H9 (cell line): Measurements from ENCODE around the gene SSB. TPM values are rescaled to one million over a fixed set of nuclear protein-coding genes. Genes with fewer than 3 reads are reported as not detected.

Source experiments
- DNase-seq: peaks from one replicate; pipeline ENCODE4 v3.0.0-alpha.2; 2017
- H2AFZ ChIP-seq: one replicate; pipeline ENCODE4 v1.6.1; 2013; ENCODE audit warnings: mild to moderate bottlenecking, low read length, control low read depth, moderate library complexity
- H2AK5ac ChIP-seq: 2 replicates; pipeline ENCODE4 v1.6.1; 2013; ENCODE audit warnings: low read length, control low read depth, mixed read lengths; ENCODE audit not compliant: insufficient read length
- H2BK120ac ChIP-seq: one replicate; pipeline ENCODE4 v1.6.1; 2013; ENCODE audit warnings: low read depth, mild to moderate bottlenecking, low read length, control low read depth, inconsistent platforms; ENCODE audit not compliant: poor library complexity, severe bottlenecking
- H2BK12ac ChIP-seq: 2 replicates; pipeline ENCODE4 v1.6.1; 2013; ENCODE audit warnings: low read length, control low read depth, mixed read lengths, low read depth; ENCODE audit not compliant: insufficient read length
- H2BK15ac ChIP-seq: 2 replicates; pipeline ENCODE4 v1.6.1; 2013; ENCODE audit warnings: low read depth, low read length, control low read depth
- H2BK20ac ChIP-seq: one replicate; pipeline ENCODE4 v1.6.1; 2013; ENCODE audit warnings: low read depth, mild to moderate bottlenecking, low read length, control low read depth, inconsistent platforms; ENCODE audit not compliant: poor library complexity, severe bottlenecking
- H2BK5ac ChIP-seq: 2 replicates; pipeline ENCODE4 v1.6.1; 2013; ENCODE audit warnings: low read length, control low read depth, mixed read lengths; ENCODE audit not compliant: insufficient read length
- H3K14ac ChIP-seq: 2 replicates; pipeline ENCODE4 v1.6.1; 2013; ENCODE audit warnings: low read length, control low read depth; ENCODE audit not compliant: insufficient read depth
- H3K18ac ChIP-seq: 2 replicates; pipeline ENCODE4 v1.6.1; 2013; ENCODE audit warnings: low read depth, mild to moderate bottlenecking, mixed read lengths, low read length, control low read depth; ENCODE audit not compliant: insufficient read length
- H3K23ac ChIP-seq: 2 replicates; pipeline ENCODE4 v1.6.1; 2013; ENCODE audit warnings: low read length, control low read depth, mixed read lengths, low read depth; ENCODE audit not compliant: insufficient read length
- H3K23me2 ChIP-seq: 2 replicates; pipeline ENCODE4 v1.6.1; 2013; ENCODE audit warnings: low read depth, mild to moderate bottlenecking, mixed read lengths, low read length, control low read depth; ENCODE audit not compliant: insufficient read length, poor library complexity, severe bottlenecking
- H3K27ac ChIP-seq: 2 replicates; pipeline ENCODE4 v1.5.1; 2013; ENCODE audit warnings: low read length, control low read depth, mixed read lengths, low read depth; ENCODE audit not compliant: insufficient read length
- H3K27me3 ChIP-seq: 2 replicates; pipeline ENCODE4 v1.6.1; 2013; ENCODE audit warnings: low read length, control low read depth, inconsistent platforms; ENCODE audit not compliant: insufficient read depth
- H3K4ac ChIP-seq: 2 replicates; pipeline ENCODE4 v1.6.1; 2013; ENCODE audit warnings: low read depth, mild to moderate bottlenecking, control low read depth, inconsistent platforms, low read length, moderate library complexity
- H3K4me1 ChIP-seq: 2 replicates; pipeline ENCODE4 v1.6.1; 2013; ENCODE audit warnings: low read length, control low read depth, inconsistent platforms; ENCODE audit not compliant: insufficient read depth
- H3K4me2 ChIP-seq: 2 replicates; pipeline ENCODE4 v1.6.1; 2013; ENCODE audit warnings: low read length, control low read depth, mixed read lengths; ENCODE audit not compliant: insufficient read length, insufficient read depth
- H3K56ac ChIP-seq: 2 replicates; pipeline ENCODE4 v1.6.1; 2013; ENCODE audit warnings: low read depth, mild to moderate bottlenecking, mixed read lengths, low read length, control low read depth; ENCODE audit not compliant: insufficient read length
- H3K79me1 ChIP-seq: 2 replicates; pipeline ENCODE4 v1.6.1; 2013; ENCODE audit warnings: low read depth, mild to moderate bottlenecking, moderate library complexity, low read length, control low read depth, inconsistent platforms; ENCODE audit not compliant: insufficient read depth, poor library complexity, severe bottlenecking
- H3K79me2 ChIP-seq: 2 replicates; pipeline ENCODE4 v1.6.1; 2013; ENCODE audit warnings: low read length, control low read depth, inconsistent platforms; ENCODE audit not compliant: insufficient read depth
- H3K9ac ChIP-seq: 2 replicates; pipeline ENCODE4 v1.6.1; 2013; ENCODE audit warnings: low read length, control low read depth, mixed read lengths; ENCODE audit not compliant: insufficient read length; ENCODE audit errors: extremely low read depth
- H3K9me3 ChIP-seq: one replicate; pipeline ENCODE4 v1.6.1; 2013; ENCODE audit warnings: low read depth, low read length, inconsistent platforms; ENCODE audit not compliant: control insufficient read depth
- H3T11ph ChIP-seq: one replicate; pipeline ENCODE4 v1.6.1; 2013; ENCODE audit warnings: mild to moderate bottlenecking, low read length, control low read depth, inconsistent platforms
- H4K20me1 ChIP-seq: one replicate; pipeline ENCODE4 v1.6.1; 2013; ENCODE audit not compliant: control insufficient read depth, insufficient read length, insufficient read depth
- H4K5ac ChIP-seq: 2 replicates; pipeline ENCODE4 v1.6.1; 2013; ENCODE audit warnings: low read depth, mild to moderate bottlenecking, mixed read lengths, low read length, control low read depth; ENCODE audit not compliant: insufficient read length
- H4K8ac ChIP-seq: replicated peaks from 2 replicates; pipeline ENCODE4 v1.6.1; 2013; ENCODE audit warnings: low read length, control low read depth, mixed read lengths, low read depth; ENCODE audit not compliant: insufficient read length
- H4K91ac ChIP-seq: 2 replicates; pipeline ENCODE4 v1.6.1; 2013; ENCODE audit warnings: low read depth, mild to moderate bottlenecking, moderate library complexity, mixed read lengths, low read length, control low read depth; ENCODE audit not compliant: insufficient read length
- H3K27ac Mint-ChIP-seq, 3 experiments: 2 replicates in 2 of 3; 3 replicates in 1 of 3; pipeline ENCODE4 v1.8.0; 2020 to 2021; ENCODE audit warnings: mixed read lengths in 3 of 3, mild to moderate bottlenecking in 1 of 3, moderate library complexity in 1 of 3
- H3K27me3 Mint-ChIP-seq: 2 replicates; pipeline ENCODE4 v1.8.0; 2021; ENCODE audit warnings: low read depth, mild to moderate bottlenecking, moderate library complexity, mixed read lengths
- H3K36me3 Mint-ChIP-seq, 3 experiments: 2 replicates in 2 of 3; 3 replicates in 1 of 3; pipeline ENCODE4 v1.8.0; 2020 to 2021; ENCODE audit warnings: low read depth in 3 of 3, mixed read lengths in 3 of 3; ENCODE audit not compliant: insufficient read depth in 1 of 3
- H3K4me1 Mint-ChIP-seq, 2 experiments: 2 replicates each; pipeline ENCODE4 v1.8.0; 2020; ENCODE audit warnings: mixed read lengths in 2 of 2
- H3K4me3 Mint-ChIP-seq, 2 experiments: 2 replicates in 1 of 2; 3 replicates in 1 of 2; pipeline ENCODE4 v1.8.0; 2020 to 2021; ENCODE audit warnings: mild to moderate bottlenecking in 2 of 2, mixed read lengths in 2 of 2, moderate library complexity in 1 of 2
- H3K9me3 Mint-ChIP-seq, 2 experiments: 2 replicates in 1 of 2; 3 replicates in 1 of 2; pipeline ENCODE4 v1.8.0; 2020; ENCODE audit warnings: mild to moderate bottlenecking in 2 of 2, mixed read lengths in 2 of 2, moderate library complexity in 1 of 2
- CTCF ChIP-seq: fragments of 200-600 bp; sonication (generic); conservative IDR thresholded peaks from 3 replicates; pipeline ENCODE4 v1.8.0; 2021; ENCODE audit warnings: antibody characterized with exemption, mild to moderate bottlenecking
- WGBS: extraction: QIAGEN DNeasy Blood & Tissue Kit; methylation state at CpG from one replicate; pipeline ENCODE4 v1.1.7; 2013; ENCODE audit warnings: missing lambda C conversion rate, low lambda C conversion rate, mixed read lengths; ENCODE audit not compliant: insufficient read length; ENCODE audit errors: extremely low coverage; 5-methylcytosine and 5-hydroxymethylcytosine counted together
- total RNA-seq: library from RNA; stranded (reverse); gene quantifications from 2 replicates; pipeline ENCODE4 v1.2.1, GENCODE V29; 2021

SSB gene
- total RNA-seq, 1 experiment from 2014 or later: 248 TPM

- H3K9me3 ChIP-seq: no peaks in the 10 kb centered on the region
- no peak overlapping the region for H2AK5ac ChIP-seq
- no peak overlapping the region for H3K27ac Mint-ChIP-seq
- peaks cover 17 to 24% (median 17%) of the 10 kb centered on the region in 3 experiments; a peak in 6 of 7 replicates for H3K36me3 Mint-ChIP-seq
- H3K27me3 ChIP-seq: no peaks in the 10 kb centered on the region
- no peak overlapping the region for H3K9ac ChIP-seq
- no peak overlapping the region for H3K4me2 ChIP-seq
- H3K56ac ChIP-seq: no peak overlapping the region
- H3T11ph ChIP-seq: no peak overlapping the region
- no peak overlapping the region for H4K5ac ChIP-seq
- no peaks in the 10 kb centered on the region for H3K79me2 ChIP-seq
- H3K4me1 Mint-ChIP-seq: peaks cover 0 to 9% of the 10 kb centered on the region in 2 experiments; a peak in 2 of 4 replicates
- H3K27me3 Mint-ChIP-seq: no peaks in the 10 kb centered on the region
- no peak overlapping the region for H3K4me3 Mint-ChIP-seq
- peaks cover 1 to 10% of the 10 kb centered on the region in 2 experiments; a peak in 3 of 5 replicates for H3K9me3 Mint-ChIP-seq
- H3K23me2 ChIP-seq: no peaks in the 10 kb centered on the region
- H2BK20ac ChIP-seq: no peak overlapping the region
- no peak overlapping the region for H4K8ac ChIP-seq
- H4K91ac ChIP-seq: no peak overlapping the region
- no peaks in the 10 kb centered on the region for H3K4me1 ChIP-seq
- H2BK120ac ChIP-seq: no peak overlapping the region
- no peak overlapping the region for H2AFZ ChIP-seq
- H3K18ac ChIP-seq: no peak overlapping the region
- H3K4ac ChIP-seq: no peak overlapping the region
- DNase-seq: no peak
- no peak overlapping the region for H2BK15ac ChIP-seq
- H2BK5ac ChIP-seq: no peak overlapping the region
- no peak for TF ChIP-seq CTCF
- no peak overlapping the region for H2BK12ac ChIP-seq
- no peaks in the 10 kb centered on the region for H3K79me1 ChIP-seq
- no peak overlapping the region for H3K23ac ChIP-seq
- no CpG with 5 or more reads among the region's 9 CpGs for WGBS
- H3K14ac ChIP-seq: no peak overlapping the region
- no peaks in the 10 kb centered on the region for H4K20me1 ChIP-seq
- no peak overlapping the region for H3K27ac ChIP-seq
Measured at GRCh38 chr2:169761251-169761969, 37.3 kb upstream of the SSB start.
